Measurements from ENCODE around the gene BRCA1.

Gene BRCA1

GRCh38 chr17:43024407-43025289 lies 100.5 kb downstream of the BRCA1 start, which contains the start of gene RND2:
TSS of gene RND2 (plus strand) at chr17:43025231. CDS start at chr17:43025348, 117 bp downstream.
- peak; percentile 87 for DNase-seq

GRCh38 chr17:43021741-43022512 lies 103.2 kb downstream of the BRCA1 start, which contains the start of gene VAT1:
TSS of gene VAT1 (minus strand) at chr17:43022385. CDS start at chr17:43022322, 63 bp downstream.
- DNase-seq: peak; percentile 82

GRCh38 chr17:43020789-43021740 lies 104.1 kb downstream of the BRCA1 start:
- DNase-seq: no peak

GRCh38 chr17:43020030-43020621 lies 105.0 kb downstream of the BRCA1 start:
- DNase-seq: no peak

GRCh38 chr17:43019418-43019817 lies 105.7 kb downstream of the BRCA1 start:
- no peak for DNase-seq

- no peak for DNase-seq
Measured at GRCh38 chr17:43018932-43019331, 106.2 kb downstream of the BRCA1 start.

GRCh38 chr17:43018008-43018853 lies 106.9 kb downstream of the BRCA1 start:
- peak; percentile 38 for DNase-seq

- DNase-seq: no peak
Measured at GRCh38 chr17:43016216-43016615, 108.9 kb downstream of the BRCA1 start.

GRCh38 chr17:43015579-43015978 lies 109.6 kb downstream of the BRCA1 start:
- DNase-seq: no peak

- no peak for DNase-seq
Measured at GRCh38 chr17:43014649-43015542, 110.3 kb downstream of the BRCA1 start.

GRCh38 chr17:43014020-43014648 lies 111.0 kb downstream of the BRCA1 start:
- no peak for DNase-seq

- DNase-seq: no peak
Measured at GRCh38 chr17:43013296-43013695, 111.9 kb downstream of the BRCA1 start.

GRCh38 chr17:43011728-43012472 lies 113.3 kb downstream of the BRCA1 start:
- DNase-seq: no peak

GRCh38 chr17:43010667-43011308 lies 114.4 kb downstream of the BRCA1 start:
- DNase-seq: no peak

GRCh38 chr17:43006639-43007551 lies 118.3 kb downstream of the BRCA1 start, which contains the start of gene IFI35:
TSS of gene IFI35 (plus strand) at chr17:43006784. CDS start at chr17:43006948, 164 bp downstream.
- DNase-seq: peak; percentile 92

- DNase-seq: no peak
Measured at GRCh38 chr17:43003542-43004172, 121.5 kb downstream of the BRCA1 start.

Data from RPMI8226 (cell line).